ENCODE measurements around the gene HK2. TPM values are rescaled to one million over a fixed set of nuclear protein-coding genes. Genes with fewer than 3 reads are reported as not detected.
A peak's percentile ranks its signal among the peaks of the same experiment; 100 is the strongest.

The HK2 gene
- total RNA-seq, 1 donor from 2014 or later: 1.3 TPM

GRCh38 chr2:74856599-74856998 lies 22.7 kb downstream of the HK2 start:
- DNase-seq (ENCODE audit: low spot score) (no peak), ATAC-seq (no peak)

GRCh38 chr2:74857215-74857614 lies 23.3 kb downstream of the HK2 start:
- DNase-seq (ENCODE audit: low spot score) (no peak), ATAC-seq (no peak)

DNA sequence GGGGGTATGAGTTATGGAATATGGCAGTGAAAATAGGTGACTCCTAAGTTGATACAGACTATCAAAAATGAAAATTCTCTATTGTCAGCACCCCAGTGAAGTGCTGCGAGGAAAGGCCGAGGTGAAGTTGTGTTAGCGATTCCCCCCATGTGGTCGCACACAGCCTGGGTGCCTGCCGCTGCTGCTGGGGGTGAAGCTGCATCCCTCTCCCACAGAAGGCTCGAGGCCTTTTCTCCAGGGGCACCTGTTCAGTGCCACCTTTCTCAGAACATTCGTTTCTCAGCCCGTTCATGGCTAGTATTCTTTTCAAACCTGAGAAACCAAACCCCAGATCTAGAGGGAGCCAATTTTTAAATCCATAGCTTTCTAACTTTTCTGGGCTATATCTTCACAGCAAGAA lies 23.8 kb downstream of the HK2 start:
- no peak for ATAC-seq
- no peak for DNase-seq (ENCODE audit: low spot score)

DNA sequence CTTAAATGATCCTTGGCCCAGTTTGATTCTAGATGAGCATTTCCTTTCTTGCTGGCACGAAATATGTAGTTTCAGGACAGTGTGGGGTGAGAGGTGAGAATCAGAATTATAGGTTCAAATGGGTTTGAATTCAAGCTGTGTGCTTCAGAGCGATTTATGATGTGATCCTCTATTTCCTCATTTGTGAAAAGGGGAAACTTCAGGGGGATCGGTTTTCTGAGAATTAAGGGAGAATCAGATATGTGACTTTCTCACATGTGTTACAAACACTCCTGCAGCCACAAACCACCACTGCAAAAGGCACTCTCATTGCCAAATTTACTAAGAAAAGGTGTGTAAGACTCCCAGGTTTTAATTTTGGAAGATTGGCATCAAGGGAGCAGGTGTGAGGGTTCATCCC lies 24.4 kb downstream of the HK2 start:
- ATAC-seq (no peak), DNase-seq (ENCODE audit: low spot score) (no peak)

DNA sequence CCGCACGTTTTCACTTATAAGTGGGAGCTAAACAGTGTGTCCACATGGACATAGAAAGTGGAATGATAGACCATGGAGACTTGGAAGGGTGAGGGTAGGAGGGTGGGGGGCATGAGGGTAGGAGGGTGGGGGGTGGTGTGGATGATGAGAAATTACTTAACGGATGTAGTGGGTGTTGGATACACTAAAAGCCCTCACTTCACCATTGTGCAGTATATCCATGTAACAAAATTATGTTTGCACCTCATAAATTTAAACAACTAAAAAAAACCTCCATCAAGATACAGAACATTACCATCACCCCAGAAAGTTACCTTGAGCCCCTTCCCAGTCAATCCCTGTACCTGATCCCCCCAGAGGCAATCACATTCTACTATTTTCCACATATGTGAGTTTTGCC lies 26.2 kb downstream of the HK2 start:
- DNase-seq (ENCODE audit: low spot score): no peak
- no peak for ATAC-seq

DNA sequence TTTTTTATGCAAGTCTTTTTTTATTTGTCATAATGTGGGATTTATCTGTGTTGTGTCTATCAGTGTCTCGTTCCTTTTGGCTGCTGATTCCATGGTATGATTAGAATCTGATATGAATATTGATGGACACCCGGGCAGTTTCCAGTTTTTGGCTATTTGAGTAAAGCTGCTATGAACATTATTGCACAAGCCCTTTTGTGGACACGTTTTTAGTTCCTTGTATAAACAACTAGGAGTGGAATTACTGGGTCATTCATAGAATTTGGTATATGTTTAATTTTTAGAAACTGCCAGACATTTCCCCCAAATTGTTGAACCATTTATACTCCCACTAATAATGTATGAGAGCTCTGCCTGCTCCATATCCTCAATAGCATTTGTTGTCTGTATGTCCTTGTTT lies 26.6 kb downstream of the HK2 start:
- peak; percentile 40 for ATAC-seq
- no peak for DNase-seq (ENCODE audit: low spot score)

- DNase-seq (ENCODE audit: low spot score) (no peak), ATAC-seq (no peak)
Observed at GRCh38 chr2:74861531-74861930, 27.6 kb downstream of the HK2 start.

- no peak for ATAC-seq
- DNase-seq (ENCODE audit: low spot score): no peak
Observed at GRCh38 chr2:74862020-74862964, 28.4 kb downstream of the HK2 start.

DNA sequence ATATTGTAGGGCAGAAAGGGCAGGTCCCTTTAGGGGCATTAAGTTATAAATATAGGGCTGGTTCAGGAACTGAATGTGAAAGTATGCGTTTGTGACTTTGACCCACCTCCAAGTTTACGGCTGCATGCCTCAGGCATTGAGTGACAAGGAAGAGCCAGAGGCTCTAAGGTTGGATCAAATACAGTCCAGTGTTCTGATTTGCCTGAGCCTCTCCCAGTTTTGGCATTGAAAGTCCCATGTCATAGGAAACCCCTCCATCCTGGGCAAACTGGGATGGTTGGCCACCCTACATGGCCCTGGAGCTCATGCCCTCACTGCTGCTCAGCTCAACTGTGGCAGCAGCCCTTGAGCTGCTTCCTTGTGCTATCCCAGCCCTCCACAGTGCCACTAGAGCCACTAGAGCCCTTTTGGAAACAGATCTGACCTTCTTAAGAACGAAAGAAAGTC lies 29.9 kb downstream of the HK2 start:
- DNase-seq (ENCODE audit: low spot score): no peak

DNA sequence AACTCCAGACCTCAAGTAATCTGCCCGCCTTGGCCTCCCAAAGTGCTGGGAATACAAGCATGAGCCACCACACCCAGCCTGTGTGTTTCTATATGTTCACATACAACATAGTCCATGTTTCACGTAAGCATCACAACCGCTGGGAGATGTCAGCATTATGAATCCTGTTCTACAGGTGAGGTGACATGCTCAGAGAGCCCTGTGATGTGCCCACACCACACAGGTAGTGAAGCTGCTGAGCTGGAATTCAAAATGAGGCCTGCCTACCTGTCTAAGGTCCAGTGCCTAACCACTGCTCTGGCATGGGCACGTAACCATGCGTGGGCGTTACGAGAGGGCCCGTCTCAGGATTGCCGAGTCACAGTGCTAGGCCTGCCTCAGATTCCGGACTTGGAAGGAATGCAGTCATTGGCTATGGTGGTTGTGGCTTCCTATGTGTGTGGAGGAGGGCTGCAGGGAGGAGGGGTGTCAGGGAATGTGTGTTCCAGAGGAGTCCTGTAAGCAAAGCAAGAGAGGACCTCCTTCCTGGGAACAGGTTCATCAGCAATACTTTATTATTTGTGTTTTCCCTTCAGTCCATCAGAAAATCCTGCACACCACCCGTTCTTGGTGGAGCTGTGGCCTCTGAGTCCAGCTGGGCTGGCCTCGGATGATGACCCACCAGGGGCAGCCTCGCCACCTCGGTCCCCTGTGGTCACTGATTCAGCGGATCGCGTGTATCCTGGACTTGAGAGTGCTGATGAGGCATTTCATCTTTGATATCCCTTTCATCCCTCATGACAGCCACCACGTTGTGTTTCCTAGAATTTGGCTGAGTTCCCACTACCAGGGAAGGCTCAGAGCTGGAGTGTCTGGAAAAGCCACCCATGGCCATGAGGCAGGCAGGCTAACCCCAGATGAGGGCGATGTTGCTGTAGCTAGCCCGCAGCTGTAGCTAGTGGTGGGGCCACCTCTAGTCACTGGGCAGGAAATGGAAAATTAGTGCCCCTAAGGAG lies 31.1 kb downstream of the HK2 start:
- DNase-seq (ENCODE audit: low spot score): no peak
- no peak for ATAC-seq

More for the DNA sequence above, 29.9 kb downstream of the HK2 start:
- ATAC-seq: no peak

DNA sequence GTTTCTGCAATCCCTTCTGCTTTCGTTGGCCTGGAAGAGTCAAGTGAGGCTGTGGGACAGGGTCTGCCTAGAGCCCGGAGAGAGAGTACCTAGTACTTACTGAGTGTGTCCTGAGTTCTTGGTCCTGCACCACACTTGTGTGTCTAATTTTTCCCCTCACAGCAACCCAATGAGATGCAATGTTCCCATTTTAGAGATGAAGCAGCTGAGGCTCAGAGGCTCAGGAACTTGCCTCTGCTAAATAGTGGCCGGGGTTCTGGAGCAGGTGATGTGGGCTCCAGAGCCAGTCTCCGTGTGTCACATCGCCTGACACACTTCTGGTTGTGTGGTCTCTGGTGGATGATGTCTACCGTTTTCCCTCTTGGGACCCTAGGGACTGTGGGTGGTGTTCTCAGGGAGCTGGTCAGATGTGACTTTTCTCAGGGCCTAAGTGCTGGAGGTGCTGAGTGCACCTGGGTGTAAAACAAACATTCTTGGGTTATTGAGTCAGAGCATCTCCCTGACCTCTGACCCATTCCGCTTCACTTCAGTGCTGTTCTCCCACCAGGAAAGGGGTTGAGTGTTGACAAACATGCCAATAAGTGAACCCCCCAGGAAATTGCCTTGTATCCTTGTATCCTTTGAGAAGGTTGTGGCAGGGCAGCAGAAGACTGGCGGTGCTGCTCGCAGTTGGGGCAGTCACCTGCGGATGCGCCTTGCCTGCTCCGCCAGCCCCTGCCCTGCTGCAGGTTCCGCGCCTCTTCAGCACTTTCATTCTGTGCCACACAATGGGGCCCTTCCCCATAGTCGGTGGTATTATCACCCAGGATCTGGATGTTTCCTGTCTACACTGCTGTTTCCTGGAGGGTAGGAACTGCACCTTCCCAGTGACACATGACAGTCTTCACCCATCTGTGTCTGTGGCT lies 32.1 kb downstream of the HK2 start:
- DNase-seq (ENCODE audit: low spot score): no peak
- no peak for ATAC-seq

DNA sequence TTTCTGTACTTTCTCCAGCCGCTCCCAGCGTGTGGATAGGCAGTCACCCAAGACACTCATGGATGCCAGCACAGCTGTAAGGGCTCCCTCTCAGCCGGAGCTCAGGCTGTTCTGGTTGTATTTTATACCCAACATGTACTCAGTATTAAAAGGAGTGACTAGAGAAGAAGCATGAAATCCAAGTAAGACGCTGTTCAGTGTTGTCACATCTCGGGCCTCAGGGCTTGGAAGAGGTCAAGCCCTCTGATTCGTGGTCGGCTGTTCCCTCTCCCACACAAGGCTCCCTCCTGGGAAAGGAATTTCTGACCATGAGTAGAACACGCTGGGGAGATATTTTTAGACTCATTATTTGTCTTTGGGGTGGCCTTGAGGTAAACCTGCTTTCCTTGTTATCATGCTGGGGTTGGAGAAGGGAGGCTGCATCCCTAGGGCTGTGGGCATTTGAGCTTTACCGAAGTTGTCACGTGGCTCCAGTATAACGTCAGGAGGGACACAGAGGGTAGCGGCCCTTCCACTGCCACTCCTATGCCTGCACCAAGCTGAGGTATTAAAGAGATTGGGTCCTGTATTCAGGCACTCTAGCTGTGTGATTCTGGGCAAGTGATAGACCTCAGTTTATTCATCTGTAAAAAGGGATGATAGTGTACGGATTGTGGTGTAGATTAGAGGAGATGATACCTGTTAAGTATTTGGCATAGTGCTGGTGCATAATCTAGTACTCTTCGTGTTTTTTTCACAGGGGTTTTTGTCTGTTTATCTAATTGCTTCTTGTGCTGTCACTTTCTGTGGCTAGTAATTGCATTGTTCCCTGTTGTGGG lies 34.1 kb downstream of the HK2 start:
- DNase-seq (ENCODE audit: low spot score): no peak
- ATAC-seq: no peak

GRCh38 chr2:74869517-74869916 lies 35.6 kb downstream of the HK2 start:
- no peak for ATAC-seq
- DNase-seq (ENCODE audit: low spot score): no peak

DNA sequence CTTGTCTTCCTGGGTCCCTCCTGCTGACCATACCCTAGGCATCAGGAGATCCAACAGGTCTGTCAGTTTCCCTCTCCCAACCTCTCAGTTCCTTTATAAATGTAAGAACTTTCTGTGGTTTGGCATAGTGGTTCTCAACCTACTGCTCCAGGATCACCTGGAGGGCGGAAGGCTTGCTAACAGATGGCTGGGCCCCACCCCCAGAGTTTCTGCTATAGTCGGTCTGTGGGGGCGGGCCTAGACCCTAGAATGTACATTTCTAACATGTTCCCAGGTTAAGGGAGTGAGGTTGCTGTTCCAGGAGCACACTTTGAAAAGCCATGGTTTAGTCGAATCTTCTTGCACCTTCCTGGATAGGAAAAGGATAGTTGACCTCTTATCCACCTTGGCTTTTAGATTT lies 37.0 kb downstream of the HK2 start:
- ATAC-seq: no peak

DNA sequence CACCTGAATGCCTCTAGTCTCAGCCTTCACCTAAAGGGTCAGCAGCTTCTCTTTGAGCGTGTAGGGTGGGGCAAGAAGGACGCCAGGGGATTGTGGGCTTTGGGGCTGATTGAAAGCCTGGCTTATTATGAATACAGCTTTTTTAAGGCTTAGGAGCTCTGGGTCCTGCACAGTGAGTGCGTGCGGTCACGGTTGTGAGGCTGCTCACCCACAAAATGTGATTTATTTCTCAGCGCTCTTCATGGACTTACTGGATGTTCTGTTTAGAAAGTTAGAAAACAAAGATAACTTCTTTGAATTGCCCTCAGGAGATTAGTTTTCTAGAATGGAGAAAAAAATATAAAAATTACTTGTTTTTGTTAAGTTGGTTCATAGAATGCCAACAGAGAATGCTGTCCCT lies 37.5 kb downstream of the HK2 start:
- no peak for DNase-seq (ENCODE audit: low spot score)
- ATAC-seq: no peak

More for the DNA sequence above, 37.0 kb downstream of the HK2 start:
- DNase-seq (ENCODE audit: low spot score): no peak

- DNase-seq (ENCODE audit: low spot score): no peak
- no peak for ATAC-seq
Observed at GRCh38 chr2:74872389-74872836, 38.5 kb downstream of the HK2 start.

DNA sequence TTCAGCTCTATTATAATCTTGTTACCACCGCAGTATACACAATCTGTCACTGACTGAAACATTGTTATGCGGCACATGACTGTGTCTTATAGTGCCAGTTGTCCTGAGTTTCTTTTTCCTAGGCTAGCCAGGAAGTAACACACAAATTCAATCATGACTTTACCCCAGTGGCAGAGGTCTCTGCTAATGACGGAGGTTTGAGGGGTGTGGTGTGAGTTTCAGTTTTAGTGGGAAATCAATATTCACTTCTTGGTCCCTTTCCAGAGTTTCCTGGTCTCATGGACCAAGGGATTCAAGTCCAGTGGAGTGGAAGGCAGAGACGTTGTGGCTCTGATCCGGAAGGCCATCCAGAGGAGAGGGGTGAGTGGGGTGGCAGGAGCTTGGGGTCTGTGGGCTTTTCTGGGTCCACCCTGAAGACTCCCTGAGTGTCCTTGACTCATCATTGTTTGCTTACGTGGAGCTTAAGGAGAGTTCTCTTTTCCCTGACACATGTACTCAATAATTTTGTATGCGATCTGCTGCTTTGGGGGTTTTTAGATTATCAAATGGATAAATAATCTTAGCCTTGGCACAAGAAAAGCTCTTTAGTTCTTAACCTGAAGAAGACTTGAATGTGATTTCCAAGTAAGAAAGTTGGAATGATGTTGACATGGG lies 39.2 kb downstream of the HK2 start:
- peak; percentile 39 for DNase-seq (ENCODE audit: low spot score)
- peak; percentile 66 for ATAC-seq

DNA sequence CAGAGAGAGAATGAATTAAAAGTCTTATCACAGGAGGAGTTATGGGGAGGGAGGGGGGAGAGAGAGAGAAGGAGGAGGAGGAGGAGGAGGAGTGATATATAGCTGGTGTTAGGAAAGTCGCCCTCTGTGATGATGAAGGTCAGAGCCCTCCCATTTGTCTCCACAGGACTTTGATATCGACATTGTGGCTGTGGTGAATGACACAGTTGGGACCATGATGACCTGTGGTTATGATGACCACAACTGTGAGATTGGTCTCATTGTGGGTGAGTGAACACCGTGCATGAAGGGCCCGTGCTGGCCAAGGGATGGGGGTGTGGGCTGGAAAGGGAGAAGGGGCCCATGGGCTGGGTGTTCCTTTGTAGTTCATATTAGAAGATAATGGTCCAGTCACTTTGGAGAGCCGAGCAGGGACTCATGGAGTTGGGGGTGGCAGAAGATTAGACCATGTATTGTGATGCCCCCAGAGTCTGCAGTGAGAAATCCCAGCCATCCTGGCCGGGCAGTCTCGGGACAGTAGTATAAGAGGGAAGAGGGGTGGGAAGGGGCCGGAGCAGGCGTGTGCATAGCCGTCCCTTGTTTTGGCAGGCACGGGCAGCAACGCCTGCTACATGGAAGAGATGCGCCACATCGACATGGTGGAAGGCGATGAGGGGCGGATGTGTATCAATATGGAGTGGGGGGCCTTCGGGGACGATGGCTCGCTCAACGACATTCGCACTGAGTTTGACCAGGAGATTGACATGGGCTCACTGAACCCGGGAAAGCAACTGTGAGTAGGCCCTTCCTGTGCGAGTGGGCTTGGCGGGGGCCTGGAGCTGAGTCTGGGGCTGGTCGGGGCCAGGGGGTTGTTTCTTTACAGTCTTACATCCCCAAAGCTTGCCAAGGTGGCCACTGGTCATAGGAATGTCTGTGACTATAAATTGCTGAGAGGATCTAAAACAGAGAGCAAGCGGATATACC lies 40.0 kb downstream of the HK2 start:
- peak; percentile 37 for DNase-seq (ENCODE audit: low spot score)
- no peak for ATAC-seq
